Activated naive CD4-positive, alpha-beta T cell treated with anti-CD3 and anti-CD28 coated beads, Interleukin-2, amount 50 U/mL, for 24 hours (primary cell): ENCODE measurements around the gene CERS1.
A peak's percentile ranks its signal among the peaks of the same experiment; 100 is the strongest.

Experiments used
- H3K27ac Mint-ChIP-seq: one replicate; pipeline ENCODE4 v1.8.0; 2021; ENCODE audit warnings: mild to moderate bottlenecking, mixed read lengths
- H3K27me3 Mint-ChIP-seq: one replicate; pipeline ENCODE4 v1.8.0; 2021; ENCODE audit warnings: mixed read lengths
- H3K36me3 Mint-ChIP-seq: one replicate; pipeline ENCODE4 v1.8.0; 2021; ENCODE audit warnings: mixed read lengths
- H3K4me1 Mint-ChIP-seq: one replicate; pipeline ENCODE4 v1.8.0; 2021; ENCODE audit warnings: mixed read lengths
- H3K4me3 Mint-ChIP-seq: one replicate; pipeline ENCODE4 v1.8.0; 2021; ENCODE audit warnings: mild to moderate bottlenecking, mixed read lengths
- H3K9me3 Mint-ChIP-seq: one replicate; pipeline ENCODE4 v1.8.0; 2021; ENCODE audit warnings: mixed read lengths

Gene CERS1

DNA sequence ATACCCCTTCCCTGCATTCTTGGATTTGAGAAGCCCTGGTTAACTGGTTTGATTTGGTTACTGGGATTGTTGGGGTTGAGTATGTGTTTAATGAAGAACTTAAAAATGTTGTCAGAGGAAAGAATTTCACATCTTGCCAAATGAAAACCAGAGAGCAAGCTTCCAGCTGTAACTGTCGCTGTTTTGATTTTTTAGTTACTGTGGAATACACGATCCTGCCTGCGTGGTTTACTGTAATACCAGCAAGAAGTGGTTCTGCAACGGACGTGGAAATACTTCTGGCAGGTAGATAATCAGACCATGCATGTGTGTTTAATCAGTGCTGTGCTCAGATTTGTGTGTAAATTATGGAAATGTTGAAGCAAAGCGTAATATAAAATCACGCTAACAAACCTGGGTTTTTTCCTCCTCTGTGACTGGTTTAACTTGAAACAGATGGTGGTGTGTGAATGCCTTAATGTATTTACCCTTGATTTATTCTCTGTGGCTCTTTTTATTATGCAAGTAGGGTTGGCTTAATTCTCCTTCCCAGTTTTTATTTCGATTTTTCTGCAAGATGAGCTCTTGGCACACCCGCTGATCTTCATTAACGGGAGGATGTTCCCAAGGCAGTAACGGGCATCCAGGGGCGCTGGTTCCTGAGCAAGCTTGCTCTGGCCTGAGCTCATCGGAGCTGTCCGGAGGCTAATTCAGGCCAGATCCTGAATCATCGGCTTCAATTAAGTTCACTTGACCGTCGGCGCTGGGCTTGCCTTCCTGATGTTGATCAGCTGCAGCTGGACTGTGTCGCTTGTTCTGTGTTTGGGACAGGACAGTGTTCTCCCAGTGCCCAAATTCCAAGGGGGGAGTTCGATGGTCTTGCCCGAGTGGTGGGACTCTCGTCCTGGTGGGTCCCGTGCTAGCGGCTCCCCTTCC is 48.2 kb downstream of the CERS1 start:
- H3K4me1 Mint-ChIP-seq = peaks cover 55% of the 10 kb centered on the region
- H3K4me3 Mint-ChIP-seq = no peak overlapping the region
- peaks cover 3% of the 10 kb centered on the region for H3K36me3 Mint-ChIP-seq
- H3K27ac Mint-ChIP-seq = no peak overlapping the region
- H3K9me3 Mint-ChIP-seq = no peaks in the 10 kb centered on the region
- no peaks in the 10 kb centered on the region for H3K27me3 Mint-ChIP-seq

- peak overlapping the region; percentile 77 for H3K4me3 Mint-ChIP-seq
- H3K9me3 Mint-ChIP-seq = no peaks in the 10 kb centered on the region
- H3K36me3 Mint-ChIP-seq = peaks cover 3% of the 10 kb centered on the region
Measured at GRCh38 chr19:18846862-18847548, 49.0 kb downstream of the CERS1 start.

DNA sequence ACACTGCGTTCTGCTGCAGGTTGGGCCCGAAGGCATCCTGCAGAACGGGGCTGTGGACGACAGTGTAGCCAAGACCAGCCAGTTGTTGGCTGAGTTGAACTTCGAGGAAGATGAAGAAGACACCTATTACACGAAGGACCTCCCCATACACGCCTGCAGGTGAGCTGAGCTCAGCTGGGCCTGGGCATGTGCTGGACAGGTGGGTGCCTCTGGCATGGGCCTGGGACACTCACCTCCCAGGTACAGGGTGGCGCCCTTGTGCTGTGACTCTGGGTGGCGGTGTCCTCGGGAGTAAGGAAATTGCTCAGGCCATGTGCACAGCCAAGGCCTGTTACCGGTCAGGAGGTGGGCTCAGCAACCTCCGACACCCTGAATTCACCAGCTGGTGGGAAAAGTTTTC is 50.0 kb downstream of the CERS1 start:
- no peak overlapping the region for H3K27ac Mint-ChIP-seq
- no peak overlapping the region for H3K4me3 Mint-ChIP-seq
- no peaks in the 10 kb centered on the region for H3K27me3 Mint-ChIP-seq
- H3K4me1 Mint-ChIP-seq = peaks cover 70% of the 10 kb centered on the region
- H3K9me3 Mint-ChIP-seq = no peaks in the 10 kb centered on the region
- H3K36me3 Mint-ChIP-seq = peaks cover 4% of the 10 kb centered on the region

More at GRCh38 chr19:18846862-18847548, 49.0 kb downstream of the CERS1 start:
- Mint-ChIP-seq H3K27ac (peak overlapping the region; percentile 23), H3K4me1 (peaks cover 60% of the 10 kb centered on the region), H3K27me3 (no peaks in the 10 kb centered on the region)

- Mint-ChIP-seq H3K36me3 (peaks cover 4% of the 10 kb centered on the region), H3K27me3 (no peaks in the 10 kb centered on the region), H3K4me3 (peak overlapping the region; percentile 51), H3K27ac (no peak overlapping the region), H3K9me3 (no peaks in the 10 kb centered on the region), H3K4me1 (peaks cover 81% of the 10 kb centered on the region)
Measured at GRCh38 chr19:18844806-18845329, 51.1 kb downstream of the CERS1 start.

- Mint-ChIP-seq H3K4me1 (peaks cover 87% of the 10 kb centered on the region), H3K36me3 (peaks cover 3% of the 10 kb centered on the region), H3K9me3 (no peaks in the 10 kb centered on the region), H3K27me3 (no peaks in the 10 kb centered on the region), H3K4me3 (peak overlapping the region; percentile 70), H3K27ac (no peak overlapping the region)
Measured at GRCh38 chr19:18843960-18844359, 52.0 kb downstream of the CERS1 start.

DNA sequence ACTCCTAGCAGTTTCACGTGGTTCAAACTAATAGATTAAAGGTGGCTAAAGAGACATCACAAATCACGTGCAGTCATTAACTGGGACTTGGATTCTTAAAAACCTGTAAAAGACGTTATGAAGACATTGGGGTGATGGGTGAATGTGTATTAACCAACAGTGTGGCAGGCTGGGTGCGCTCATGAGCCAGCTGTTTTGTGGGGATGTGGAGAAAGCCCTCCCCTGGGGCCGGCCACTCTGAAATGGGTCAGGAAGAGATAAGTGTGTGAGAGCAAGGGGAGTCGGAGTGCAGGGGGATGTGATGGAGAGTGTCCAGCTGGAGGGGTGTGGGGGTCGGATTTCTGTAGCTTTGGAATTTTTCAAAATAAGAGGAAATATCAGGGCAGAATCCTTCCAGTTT is 53.8 kb downstream of the CERS1 start:
- Mint-ChIP-seq H3K36me3 (peaks cover 5% of the 10 kb centered on the region), H3K9me3 (no peaks in the 10 kb centered on the region), H3K27me3 (no peaks in the 10 kb centered on the region), H3K4me1 (peaks cover 91% of the 10 kb centered on the region), H3K27ac (peak overlapping the region; percentile 19), H3K4me3 (peak overlapping the region; percentile 15)

DNA sequence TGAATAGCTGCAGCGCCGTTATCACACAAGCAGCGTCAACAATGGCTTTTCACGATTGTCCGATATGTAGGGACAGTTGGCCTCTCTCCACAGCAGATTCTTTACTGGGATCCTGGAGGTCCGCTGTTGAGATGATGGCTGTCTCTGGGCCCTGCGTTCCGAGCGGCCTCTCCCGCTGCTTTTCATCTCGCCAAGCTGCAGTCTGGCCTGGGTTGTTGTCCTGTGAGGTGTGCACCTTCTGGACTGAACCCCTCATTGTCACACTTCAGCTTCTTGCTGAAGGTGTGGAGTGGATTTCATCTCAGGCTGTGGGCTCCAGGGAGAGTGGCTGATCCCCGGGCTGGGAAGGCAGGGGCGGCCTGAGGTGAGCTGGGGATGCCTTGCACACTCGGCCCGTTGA is 54.6 kb downstream of the CERS1 start:
- Mint-ChIP-seq H3K36me3 (peaks cover 6% of the 10 kb centered on the region), H3K4me1 (peaks cover 91% of the 10 kb centered on the region), H3K27ac (peak overlapping the region; percentile 14)

DNA sequence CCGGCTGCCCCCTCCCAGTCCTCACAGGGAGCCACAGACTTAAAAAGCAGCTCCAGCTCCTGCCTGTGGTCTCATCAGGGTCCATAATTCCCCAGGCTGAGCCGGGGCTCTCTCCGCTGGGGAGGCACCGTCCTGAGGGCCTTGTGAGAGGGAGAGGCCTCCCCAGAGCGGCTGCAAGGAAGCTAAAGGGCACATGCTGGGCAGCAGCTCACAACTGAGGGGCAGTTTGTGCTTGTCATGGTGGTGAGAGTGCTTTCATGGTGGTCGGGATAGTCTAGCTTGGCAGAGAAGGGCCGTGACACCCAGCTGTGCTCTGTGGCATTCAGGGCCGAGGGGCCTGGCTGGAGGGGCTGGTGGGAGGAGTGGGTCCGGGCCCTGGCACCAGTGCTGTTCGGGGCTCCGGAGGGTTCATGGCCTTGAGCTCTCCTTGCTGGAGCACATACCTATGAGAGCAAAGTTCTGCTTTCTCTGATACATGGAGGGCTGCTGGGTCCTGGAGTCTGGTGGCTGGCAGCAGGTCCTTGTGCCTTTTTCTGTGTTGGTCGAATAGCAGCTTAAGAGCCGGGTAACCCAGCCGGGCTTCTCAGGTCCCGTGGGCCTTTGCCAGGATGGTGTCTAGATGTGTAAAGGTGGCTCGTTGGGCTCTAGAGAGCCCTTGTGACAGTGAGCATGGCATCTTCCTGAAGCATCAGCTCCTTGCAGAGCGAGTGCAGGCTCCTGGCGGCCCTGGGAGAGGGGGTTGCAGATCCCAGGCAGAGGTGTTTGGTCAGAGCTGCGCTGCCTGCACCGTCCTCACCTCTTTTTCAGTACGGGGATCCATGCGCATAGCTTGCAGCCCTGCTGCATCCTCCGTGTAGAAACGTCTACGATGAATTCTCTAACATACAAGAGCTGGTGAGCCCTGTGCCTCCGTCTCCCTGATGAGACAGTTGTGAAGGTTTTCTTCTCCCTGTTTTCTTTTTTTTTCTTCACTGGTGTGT is 55.4 kb downstream of the CERS1 start:
- peaks cover 91% of the 10 kb centered on the region for H3K4me1 Mint-ChIP-seq
- H3K4me3 Mint-ChIP-seq = peak overlapping the region; percentile 11
- H3K36me3 Mint-ChIP-seq = peaks cover 10% of the 10 kb centered on the region
- H3K9me3 Mint-ChIP-seq = no peaks in the 10 kb centered on the region
- H3K27me3 Mint-ChIP-seq = no peaks in the 10 kb centered on the region
- peak overlapping the region; percentile 72 for H3K27ac Mint-ChIP-seq

More for the DNA sequence above, 54.6 kb downstream of the CERS1 start:
- Mint-ChIP-seq H3K9me3 (no peaks in the 10 kb centered on the region), H3K27me3 (no peaks in the 10 kb centered on the region), H3K4me3 (peak overlapping the region; percentile 20)

GRCh38 chr19:18839465-18840287 is 56.3 kb downstream of the CERS1 start:
- no peak overlapping the region for H3K4me3 Mint-ChIP-seq
- peaks cover 92% of the 10 kb centered on the region for H3K4me1 Mint-ChIP-seq
- no peak overlapping the region for H3K27ac Mint-ChIP-seq
- peaks cover 10% of the 10 kb centered on the region for H3K36me3 Mint-ChIP-seq
- no peaks in the 10 kb centered on the region for H3K9me3 Mint-ChIP-seq
- H3K27me3 Mint-ChIP-seq = no peaks in the 10 kb centered on the region

DNA sequence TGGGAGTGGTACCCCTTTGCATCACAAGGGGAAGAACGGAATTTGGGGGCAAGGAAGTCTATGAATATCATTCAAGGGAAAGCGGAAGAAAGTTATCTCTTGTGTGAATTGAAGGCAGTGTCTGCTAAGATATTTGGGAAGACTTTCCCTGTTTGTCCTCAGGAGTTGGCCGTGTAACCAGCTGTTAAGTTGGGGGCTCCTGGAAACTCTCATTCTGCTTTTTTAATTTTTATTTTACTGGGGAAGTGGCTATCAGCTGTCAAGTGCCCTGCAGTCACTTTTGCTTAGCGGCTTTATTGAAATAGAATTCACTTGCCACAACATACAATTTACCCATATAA is 61.3 kb downstream of the CERS1 start:
- peaks cover 61% of the 10 kb centered on the region for H3K4me1 Mint-ChIP-seq
- peak overlapping the region; percentile 88 for H3K4me3 Mint-ChIP-seq
- no peak overlapping the region for H3K27ac Mint-ChIP-seq
- no peaks in the 10 kb centered on the region for H3K27me3 Mint-ChIP-seq
- H3K9me3 Mint-ChIP-seq = no peaks in the 10 kb centered on the region
- H3K36me3 Mint-ChIP-seq = peaks cover 17% of the 10 kb centered on the region

- H3K36me3 Mint-ChIP-seq = peaks cover 17% of the 10 kb centered on the region
- peaks cover 56% of the 10 kb centered on the region for H3K4me1 Mint-ChIP-seq
- peak overlapping the region; percentile 90 for H3K27ac Mint-ChIP-seq
- peak overlapping the region; percentile 88 for H3K4me3 Mint-ChIP-seq
- H3K9me3 Mint-ChIP-seq = no peaks in the 10 kb centered on the region
- no peaks in the 10 kb centered on the region for H3K27me3 Mint-ChIP-seq
Measured at GRCh38 chr19:18833849-18834643, 61.9 kb downstream of the CERS1 start.

DNA sequence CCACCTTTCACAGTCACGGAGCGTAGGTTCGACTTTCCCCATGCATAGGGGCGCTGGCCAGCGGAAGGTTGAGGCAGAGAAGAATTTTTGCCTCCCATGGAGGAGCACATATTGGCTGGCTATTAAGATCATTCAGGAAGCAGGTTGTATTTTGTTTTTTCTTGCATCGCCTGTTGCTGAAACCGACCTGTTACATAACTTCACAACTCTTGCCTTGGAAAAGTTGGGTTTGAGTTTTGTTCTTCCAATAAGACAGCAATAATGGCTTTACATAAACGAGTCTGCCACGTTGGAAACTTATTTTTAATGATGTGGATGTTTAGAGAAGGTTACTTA is 62.8 kb downstream of the CERS1 start:
- Mint-ChIP-seq H3K27ac (peak overlapping the region; percentile 96), H3K27me3 (no peaks in the 10 kb centered on the region), H3K4me1 (peaks cover 50% of the 10 kb centered on the region), H3K36me3 (peaks cover 17% of the 10 kb centered on the region), H3K4me3 (peak overlapping the region; percentile 88), H3K9me3 (no peaks in the 10 kb centered on the region)

- no peaks in the 10 kb centered on the region for H3K27me3 Mint-ChIP-seq
- H3K9me3 Mint-ChIP-seq = no peaks in the 10 kb centered on the region
- H3K36me3 Mint-ChIP-seq = peaks cover 14% of the 10 kb centered on the region
- peaks cover 44% of the 10 kb centered on the region for H3K4me1 Mint-ChIP-seq
- H3K27ac Mint-ChIP-seq = peak overlapping the region; percentile 96
- H3K4me3 Mint-ChIP-seq = peak overlapping the region; percentile 88
Measured at GRCh38 chr19:18832306-18833140, 63.4 kb downstream of the CERS1 start.
